GM12878 (cell line): ENCODE measurements around the gene SPPL2B. TPM values are rescaled to one million over a fixed set of nuclear protein-coding genes. Genes with fewer than 3 reads are reported as not detected.

ENCODE experiments used
- ATAC-seq: fragments of 200-7000 bp; cut with Tn5 transposase; 3 replicates; pipeline ENCODE4 v1.9.1; 2020; ENCODE audit warnings: mild to moderate bottlenecking, moderate library complexity
- BruUV-seq: library from RNA; stranded (reverse); fragments of 400-500 nt; replicated peaks from 2 replicates; lab custom pipeline; 2021; lab: Mats Ljungman, UMichigan
- CTCF ChIA-PET: fragments of 300-600 bp; sonication (Branson Sonifier 250); formaldehyde crosslinking; extraction: SDS; loops from one replicate; lab custom pipeline; 2021; ENCODE audit warnings: inconsistent platforms; lab: Yijun Ruan, JAX
- POLR2A ChIA-PET: fragments of 350-600 bp; formaldehyde crosslinking; extraction: SDS; loops from one replicate; lab custom pipeline; 2021; ENCODE audit warnings: inconsistent platforms; lab: Charles Lee
- RAD21 ChIA-PET: fragments of 300-600 bp; sonication (Branson Sonifier 250); formaldehyde crosslinking; loops from one replicate; lab custom pipeline; 2023; ENCODE audit warnings: antibody characterized with exemption; ENCODE audit not compliant: unreplicated experiment; lab: Charles Lee
- SMC1A ChIA-PET: fragments of 300-600 bp; sonication (Branson Sonifier 250); formaldehyde crosslinking; loops from one replicate; lab custom pipeline; 2023; ENCODE audit not compliant: unreplicated experiment, uncharacterized antibody; lab: Charles Lee
- DNase-seq: peaks from one replicate; pipeline ENCODE4 v3.0.0-alpha.2; 2011; ENCODE audit warnings: low read depth, low spot score
- FAIRE-seq: peaks from 3 replicates; lab custom pipeline; 2011; peaks lifted over from hg19 to GRCh38; lab: Jason Lieb, UNC
- H2AFZ ChIP-seq: 2 replicates; pipeline ENCODE4 v1.6.0; 2011; ENCODE audit warnings: low read depth, low read length, control low read depth; ENCODE audit not compliant: control insufficient read depth
- H3K27ac ChIP-seq: 2 replicates; pipeline ENCODE4 v1.5.1; 2011; ENCODE audit warnings: control low read depth; ENCODE audit not compliant: control insufficient read depth, insufficient read depth
- H3K27me3 ChIP-seq, 2 experiments: replicated peaks in 1 of 2; 2 replicates each; pipeline versions ENCODE4 v1.6.0 to v1.6.1; 2011; ENCODE audit warnings: low read length in 1 of 2; ENCODE audit not compliant: control insufficient read depth in 2 of 2, insufficient read depth in 2 of 2
- H3K36me3 ChIP-seq, 2 experiments: 2 replicates each; pipeline ENCODE4 v1.5.1; 2011; ENCODE audit warnings: low read length in 1 of 2; ENCODE audit not compliant: control insufficient read depth in 2 of 2, insufficient read depth in 2 of 2
- H3K4me1 ChIP-seq: 2 replicates; pipeline ENCODE4 v1.6.1; 2011; ENCODE audit warnings: mild to moderate bottlenecking, low read length, moderate library complexity, mixed read lengths; ENCODE audit not compliant: control insufficient read depth, insufficient read depth
- H3K4me2 ChIP-seq: 2 replicates; pipeline ENCODE4 v1.6.0; 2011; ENCODE audit warnings: control low read depth; ENCODE audit not compliant: control insufficient read depth, insufficient read depth
- H3K4me3 ChIP-seq: fragments of 200-600 bp; sonication (generic); 2 replicates; pipeline ENCODE4 v1.5.1; 2016
- H3K79me2 ChIP-seq: 2 replicates; pipeline ENCODE4 v1.6.0; 2011; ENCODE audit warnings: low read length; ENCODE audit not compliant: control insufficient read depth, insufficient read depth
- H3K9ac ChIP-seq: 2 replicates; pipeline ENCODE4 v1.8.0; 2011; ENCODE audit warnings: low read length, control low read depth, mixed read lengths; ENCODE audit not compliant: control insufficient read depth, insufficient read depth
- H3K9me3 ChIP-seq: replicated peaks from 3 replicates; pipeline ENCODE4 v1.5.1; 2011; ENCODE audit warnings: mild to moderate bottlenecking, low read length; ENCODE audit not compliant: control insufficient read depth, insufficient read depth
- H4K20me1 ChIP-seq: 2 replicates; pipeline ENCODE4 v1.6.0; 2011; ENCODE audit not compliant: control insufficient read depth, insufficient read depth
- BCL3 ChIP-seq: IDR thresholded peaks from 2 replicates; pipeline ENCODE4 v1.6.1; 2011; ENCODE audit warnings: borderline replicate concordance, low read depth, mild to moderate bottlenecking, moderate library complexity, low read length; ENCODE audit not compliant: insufficient read depth, poor library complexity, severe bottlenecking
- CREB1 ChIP-seq: IDR thresholded peaks from 2 replicates; pipeline ENCODE4 v1.6.1; 2012; ENCODE audit warnings: low read depth, mild to moderate bottlenecking, inconsistent platforms
- MEF2B ChIP-seq: fragments of 450-650 bp; IDR thresholded peaks from 2 replicates; pipeline ENCODE4 v1.6.1; 2018; ENCODE audit warnings: mild to moderate bottlenecking, moderate library complexity; ENCODE audit not compliant: partially characterized antibody, poor library complexity, severe bottlenecking
- MTA2 ChIP-seq: fragments of 450-650 bp; IDR thresholded peaks from 2 replicates; pipeline ENCODE4 v1.6.1; 2016; ENCODE audit warnings: low read depth, mild to moderate bottlenecking, moderate library complexity
- NBN ChIP-seq: fragments of 450-650 bp; IDR thresholded peaks from 2 replicates; pipeline ENCODE4 v1.6.1; 2016
- NFYB ChIP-seq: IDR thresholded peaks from 2 replicates; pipeline ENCODE4 v1.6.1; 2011; ENCODE audit warnings: low read depth, mild to moderate bottlenecking, low read length, improper control_type of control experiment, moderate library complexity; ENCODE audit not compliant: insufficient read depth
- RB1 ChIP-seq: fragments of 450-650 bp; formaldehyde crosslinking; IDR thresholded peaks from 2 replicates; pipeline ENCODE4 v1.6.1; 2017; ENCODE audit warnings: mild to moderate bottlenecking, borderline replicate concordance
- SPI1 ChIP-seq: IDR thresholded peaks from 2 replicates; pipeline ENCODE4 v1.6.1; 2011; ENCODE audit warnings: low read depth, mild to moderate bottlenecking, low read length, moderate library complexity, borderline replicate concordance; ENCODE audit not compliant: insufficient read depth
- TCF7 ChIP-seq: IDR thresholded peaks from 2 replicates; pipeline ENCODE4 v1.6.1; 2014; ENCODE audit warnings: antibody characterized with exemption, borderline replicate concordance
- ZBTB11 ChIP-seq: fragments of 450-650 bp; formaldehyde crosslinking; IDR thresholded peaks from 2 replicates; pipeline ENCODE4 v1.5.0; 2022; ENCODE audit warnings: mild to moderate bottlenecking, missing genetic modification characterization
- ZNF24 ChIP-seq: fragments of 450-650 bp; IDR thresholded peaks from 2 replicates; pipeline ENCODE4 v1.6.1; 2017; ENCODE audit warnings: antibody characterized with exemption, mild to moderate bottlenecking
- WGBS: methylation state at CpG from one replicate; pipeline ENCODE4 v1.1.6; 2016; ENCODE audit warnings: low lambda C conversion rate; ENCODE audit not compliant: insufficient replicate concordance, insufficient coverage; ENCODE audit errors: missing lambda C conversion rate; 5-methylcytosine and 5-hydroxymethylcytosine counted together
- in situ Hi-C: fragments of 300-500 bp; cut with MboI; formaldehyde crosslinking; loops from 9 replicates; pipeline ENCODE4 v1.14.3; 2018; ENCODE audit warnings: mixed read lengths
- intact Hi-C: fragments of 100-400 bp; cut with micrococcal nuclease; formaldehyde crosslinking; loops from one replicate; pipeline ENCODE4 v1.14.2; 2022; ENCODE audit not compliant: unreplicated experiment
- polyA plus RNA-seq, 11 experiments: library from polyadenylated mRNA; depleted of rRNA in 4 of 11; unstranded in 6 of 11; stranded (reverse) in 5 of 11; fragments of >200 nt; fragmentation: Nextera tagmentation in 4 of 11; fragmentation: Illumina TruSeq in 1 of 11; extraction: Ambion mirVana in 4 of 11; extraction: Trizol in 1 of 11; gene quantifications; 1 replicate in 1 of 11; 2 replicates in 10 of 11; pipeline versions ENCODE4 v1.2.1 to v1.2.3, GENCODE V29; 2011 to 2016; ENCODE audit warnings: inconsistent platforms in 2 of 11, missing spikeins in 2 of 11, low read depth in 1 of 11
- total RNA-seq, 4 experiments: library from RNA; depleted of rRNA in 3 of 4; stranded (reverse); fragments of >200 nt in 3 of 4; fragmentation: Illumina TruSeq in 1 of 4; extraction: Trizol in 1 of 4; gene quantifications; 2 replicates each; pipeline versions ENCODE4 v1.2.1 to v1.2.3, GENCODE V29; 2013 to 2021

SPPL2B gene
- total and polyA plus RNA-seq, 10 of the 15 experiments (the other 5 are each of a cell fraction or from before 2014, with no cell fraction given): 0.29 to 56.5 (median 18.3) TPM

GRCh38 chr19:2341244-2341751 lies 12.8 kb downstream of the SPPL2B start:
- ChIA-PET RAD21 (no interaction called here), SMC1A (no interaction called here), POLR2A (no interaction called here), CTCF (no interaction called here)
- Histone ChIP-seq H3K9ac (no peak overlapping the region), H3K27ac (no peak overlapping the region), H3K27me3 (no peaks in the 10 kb centered on the region), H3K36me3 (peaks cover 0 to 8% of the 10 kb centered on the region in 2 experiments; a peak in 2 of 4 replicates), H3K4me3 (no peak overlapping the region), H3K4me2 (no peak overlapping the region), H3K79me2 (peaks cover under 1% of the 10 kb centered on the region; the same call in 1 of the 2 replicates), H2AFZ (no peak overlapping the region), H3K4me1 (no peaks in the 10 kb centered on the region), H3K9me3 (no peaks in the 10 kb centered on the region), H4K20me1 (no peaks in the 10 kb centered on the region)
- intact Hi-C loops (no loop called here), in situ Hi-C loops (no loop called here)
- TF ChIP-seq TCF7 (no peak), MTA2 (no peak), BCL3 (no peak), SPI1 (no peak), CREB1 (no peak), MEF2B (no peak), RB1 (no peak), ZBTB11 (CRISPR knock-in tag) (no peak), NFYB (no peak), ZNF24 (no peak), NBN (no peak)
- no peak for DNase-seq
- BruUV-seq: no TSS peak
- FAIRE-seq: no peak
- ATAC-seq: no peak
- 92% methylated on average over 23 of the region's 24 CpGs for WGBS
